ENCODE results near the gene RALY.

DNA sequence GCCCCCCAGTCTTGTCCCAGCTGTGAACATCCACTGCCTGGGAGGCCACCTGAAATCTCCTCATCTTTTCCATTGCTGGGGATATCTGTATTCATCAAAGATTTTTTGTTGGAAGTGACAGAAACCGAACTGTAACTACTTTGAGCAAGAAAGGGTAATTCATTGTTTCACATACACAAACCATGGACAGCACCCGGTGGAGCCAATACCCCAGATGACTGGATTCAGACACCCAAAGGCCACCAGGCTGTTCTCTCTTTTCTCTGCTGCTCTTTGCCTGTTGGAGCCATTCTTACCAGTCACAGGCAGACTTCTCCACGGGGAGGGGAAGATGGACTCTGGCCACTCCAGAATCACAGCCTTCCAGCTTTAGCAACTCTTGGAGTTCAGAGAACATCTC lies 11.7 kb upstream of the RALY start:
- TF ChIP-seq, protein P1, sequence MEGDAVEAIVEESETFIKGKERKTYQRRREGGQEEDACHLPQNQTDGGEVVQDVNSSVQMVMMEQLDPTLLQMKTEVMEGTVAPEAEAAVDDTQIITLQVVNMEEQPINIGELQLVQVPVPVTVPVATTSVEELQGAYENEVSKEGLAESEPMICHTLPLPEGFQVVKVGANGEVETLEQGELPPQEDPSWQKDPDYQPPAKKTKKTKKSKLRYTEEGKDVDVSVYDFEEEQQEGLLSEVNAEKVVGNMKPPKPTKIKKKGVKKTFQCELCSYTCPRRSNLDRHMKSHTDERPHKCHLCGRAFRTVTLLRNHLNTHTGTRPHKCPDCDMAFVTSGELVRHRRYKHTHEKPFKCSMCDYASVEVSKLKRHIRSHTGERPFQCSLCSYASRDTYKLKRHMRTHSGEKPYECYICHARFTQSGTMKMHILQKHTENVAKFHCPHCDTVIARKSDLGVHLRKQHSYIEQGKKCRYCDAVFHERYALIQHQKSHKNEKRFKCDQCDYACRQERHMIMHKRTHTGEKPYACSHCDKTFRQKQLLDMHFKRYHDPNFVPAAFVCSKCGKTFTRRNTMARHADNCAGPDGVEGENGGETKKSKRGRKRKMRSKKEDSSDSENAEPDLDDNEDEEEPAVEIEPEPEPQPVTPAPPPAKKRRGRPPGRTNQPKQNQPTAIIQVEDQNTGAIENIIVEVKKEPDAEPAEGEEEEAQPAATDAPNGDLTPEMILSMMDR (IDR thresholded peaks at IDR 0.05), result no peak
- TF ChIP-seq EP300 (IDR thresholded peaks at IDR 0.05), result no peak

Measured in ovary (tissue), 3 donors.